LHCN-M2 (cell line): Measurements from ENCODE around the gene HIPK3. TPM values are rescaled to one million over a fixed set of nuclear protein-coding genes. Genes with fewer than 3 reads are reported as not detected.
"Not testable (repeated sequence)": the region's sequence is repeated elsewhere in the genome, so short reads cannot be mapped to it uniquely, and the experiment has no call there.

Experiments
- DNase-seq: peaks from one replicate; pipeline ENCODE4 v3.0.0-alpha.2; 2012; ENCODE audit warnings: low read depth
- total RNA-seq: library from RNA; depleted of rRNA; stranded (reverse); fragments of >200 nt; gene quantifications from 2 replicates; pipeline ENCODE4 v1.2.3, GENCODE V29; 2014

The HIPK3 gene
- total RNA-seq, 1 experiment from 2014 or later, result 52.4 TPM

DNA sequence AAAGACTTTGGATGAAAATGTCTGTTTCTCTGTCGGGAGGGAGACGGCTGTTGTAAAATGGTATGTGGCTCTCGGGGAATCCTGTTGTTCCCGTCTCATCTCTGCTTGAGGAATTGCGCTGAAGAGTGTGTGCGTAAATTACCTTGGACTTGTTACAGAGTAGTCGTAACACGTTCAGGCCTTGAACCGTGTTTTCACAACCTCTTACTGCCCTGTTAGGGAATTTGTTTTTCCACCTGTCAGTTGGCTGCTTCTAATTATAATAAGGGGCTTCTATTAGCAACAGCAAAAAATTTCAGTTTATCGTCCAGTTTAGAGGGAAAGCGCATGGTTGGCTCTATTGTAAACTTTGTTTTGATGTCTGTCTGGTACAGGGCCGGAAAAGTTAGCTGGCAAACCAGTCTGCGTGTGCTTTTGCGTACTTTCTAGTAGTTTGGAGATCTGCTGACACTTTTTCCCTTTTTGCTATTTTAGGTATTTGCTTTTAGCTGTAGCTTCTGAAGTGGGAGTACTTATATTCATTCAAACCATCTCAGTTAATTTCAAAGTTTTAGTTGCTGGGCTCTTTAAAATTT, 1.5 kb downstream of the HIPK3 start:
- DNase-seq, result peak; percentile 61

DNA sequence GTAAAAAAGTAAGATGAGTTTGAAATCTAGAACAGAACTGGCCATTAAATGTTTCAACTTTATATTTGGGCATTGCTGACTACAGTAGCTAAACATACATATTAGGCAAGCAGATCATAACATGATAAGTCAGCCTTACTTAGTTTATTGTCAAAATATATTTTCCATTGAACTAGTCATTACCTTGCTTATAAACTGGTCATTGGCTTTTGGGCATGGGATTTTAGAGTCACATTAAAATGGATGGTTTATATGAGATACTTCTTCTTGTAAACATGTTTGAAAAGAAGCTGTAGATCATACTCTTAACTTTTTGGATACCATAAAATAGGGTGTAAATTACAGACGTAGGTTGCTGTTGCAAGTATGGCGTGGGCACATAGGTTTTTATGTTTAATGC, 2.7 kb downstream of the HIPK3 start:
- DNase-seq, result no peak

DNA sequence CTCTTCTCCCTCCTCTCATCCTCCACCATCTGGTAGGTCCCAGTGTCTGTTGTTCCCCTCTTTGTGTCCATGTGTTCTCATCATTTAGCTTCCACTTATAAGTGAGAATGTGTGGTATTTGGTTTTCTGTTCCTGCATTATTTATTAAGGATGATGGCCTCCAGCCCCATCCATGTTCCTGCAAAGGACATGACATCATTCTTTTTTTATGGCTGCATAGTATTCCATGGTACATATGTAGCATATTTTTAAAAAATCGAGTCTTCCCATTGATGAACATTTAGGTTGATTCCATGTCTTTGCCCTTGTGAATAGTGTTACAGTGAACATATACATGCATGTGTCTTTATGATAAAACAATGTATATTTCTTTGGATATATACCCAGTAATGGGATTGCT, 4.2 kb downstream of the HIPK3 start:
- DNase-seq, result not testable (repeated sequence)

DNA sequence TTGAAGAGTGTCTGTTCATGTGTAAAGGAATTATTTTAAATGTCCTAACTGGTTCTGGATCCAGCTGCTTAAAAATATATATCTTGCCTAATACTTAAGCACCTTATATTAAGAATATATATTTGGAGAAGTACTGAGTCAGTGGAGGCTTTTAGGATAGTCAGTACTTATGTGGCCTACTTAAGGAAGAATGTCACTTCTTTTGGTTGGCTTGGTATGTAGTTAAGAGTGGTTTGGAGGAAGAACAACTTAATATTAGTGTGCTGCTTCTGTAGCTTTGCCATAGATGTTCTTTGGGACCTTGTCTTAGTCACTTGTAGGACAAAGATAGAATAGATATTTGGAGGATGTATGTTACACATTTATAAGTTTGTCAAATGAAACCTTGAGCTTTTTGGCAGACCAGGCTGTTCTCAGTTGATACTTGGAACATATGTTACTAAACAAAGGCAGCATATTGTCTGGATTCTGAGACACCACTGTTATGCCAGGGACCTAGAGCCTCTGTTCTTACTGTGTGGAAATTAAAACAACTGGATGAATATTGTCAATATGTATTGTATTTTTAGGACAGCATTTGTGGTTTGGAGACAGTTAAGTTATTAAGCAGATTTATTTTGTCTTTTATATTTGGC, 4.9 kb downstream of the HIPK3 start:
- DNase-seq, result no peak

DNA sequence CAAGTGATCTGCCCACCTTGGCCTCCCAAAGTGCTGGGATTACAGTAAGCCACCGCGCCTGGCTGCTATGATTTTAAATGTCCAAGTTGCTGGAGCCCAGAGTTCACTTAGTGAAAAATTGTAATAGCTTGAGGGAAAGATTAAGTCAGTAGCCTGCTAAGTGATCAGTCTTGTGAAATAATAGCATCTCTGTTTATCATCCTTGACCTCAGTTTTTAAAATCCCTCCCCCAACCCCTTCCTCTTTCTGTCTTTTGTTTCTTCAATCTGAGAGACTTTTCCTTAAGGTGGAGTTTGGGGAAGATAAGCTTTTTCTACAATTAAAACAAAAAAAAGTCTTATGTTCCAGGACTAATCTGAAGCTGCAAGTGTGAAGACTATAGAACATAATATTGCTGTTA, 6.4 kb downstream of the HIPK3 start:
- DNase-seq, result no peak

DNA sequence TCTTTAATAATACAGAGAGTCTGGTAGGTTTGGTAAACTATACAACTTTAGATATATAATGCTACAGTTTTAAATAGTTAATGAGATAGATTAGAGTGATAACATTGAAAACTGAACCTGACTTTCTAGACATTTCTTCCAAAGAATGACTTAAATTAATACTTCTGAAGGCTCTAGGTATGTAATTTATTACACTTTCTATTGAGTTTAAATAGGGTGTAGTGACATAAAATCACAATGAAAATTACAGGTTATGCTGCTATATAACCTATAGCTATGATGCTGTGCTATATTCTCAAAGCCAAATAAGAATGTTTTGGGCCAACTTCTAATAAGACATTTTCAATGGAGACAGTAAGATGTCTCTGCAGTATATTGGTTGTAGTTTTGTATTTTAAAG, 7.7 kb downstream of the HIPK3 start:
- DNase-seq, result no peak

DNA sequence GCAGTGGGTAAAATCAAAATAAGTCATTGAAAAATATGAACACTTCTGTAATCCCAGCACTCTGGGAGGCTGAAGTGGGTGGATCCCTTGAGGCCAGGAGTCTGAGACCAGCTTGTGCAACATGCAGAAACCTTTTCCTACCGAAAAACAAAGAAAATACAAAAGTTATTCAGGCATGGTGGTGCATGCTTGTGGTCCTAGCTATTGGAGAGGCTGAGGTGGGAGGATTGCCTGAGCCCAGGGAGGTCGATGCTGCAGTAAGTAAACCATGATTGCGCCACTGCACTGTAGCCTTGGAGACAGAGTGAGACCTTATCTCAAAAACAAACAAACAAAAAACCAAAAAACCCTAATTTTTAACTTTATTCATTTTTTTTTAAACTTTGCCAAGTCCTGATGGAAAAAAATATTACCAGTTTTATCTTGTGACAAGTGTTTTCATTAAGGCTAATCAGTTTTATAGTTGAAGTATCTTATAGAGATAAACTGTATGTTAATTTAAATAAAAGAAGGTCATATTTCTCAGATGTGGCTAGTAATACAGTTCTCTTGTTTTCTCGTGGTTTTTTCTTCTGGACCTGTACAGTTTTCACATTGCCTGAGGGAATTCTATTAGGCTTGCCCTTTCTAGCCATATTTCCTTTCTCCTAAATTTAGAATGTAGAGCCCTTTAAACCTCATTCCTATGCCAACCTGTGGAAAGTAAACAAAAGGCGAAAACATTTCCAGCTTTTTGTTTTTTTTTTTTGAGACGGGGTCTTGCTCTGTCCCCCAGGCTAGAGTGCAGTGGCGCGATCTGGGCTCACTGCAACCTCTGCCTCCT, 9.4 kb downstream of the HIPK3 start:
- peak; percentile 41 for DNase-seq

DNA sequence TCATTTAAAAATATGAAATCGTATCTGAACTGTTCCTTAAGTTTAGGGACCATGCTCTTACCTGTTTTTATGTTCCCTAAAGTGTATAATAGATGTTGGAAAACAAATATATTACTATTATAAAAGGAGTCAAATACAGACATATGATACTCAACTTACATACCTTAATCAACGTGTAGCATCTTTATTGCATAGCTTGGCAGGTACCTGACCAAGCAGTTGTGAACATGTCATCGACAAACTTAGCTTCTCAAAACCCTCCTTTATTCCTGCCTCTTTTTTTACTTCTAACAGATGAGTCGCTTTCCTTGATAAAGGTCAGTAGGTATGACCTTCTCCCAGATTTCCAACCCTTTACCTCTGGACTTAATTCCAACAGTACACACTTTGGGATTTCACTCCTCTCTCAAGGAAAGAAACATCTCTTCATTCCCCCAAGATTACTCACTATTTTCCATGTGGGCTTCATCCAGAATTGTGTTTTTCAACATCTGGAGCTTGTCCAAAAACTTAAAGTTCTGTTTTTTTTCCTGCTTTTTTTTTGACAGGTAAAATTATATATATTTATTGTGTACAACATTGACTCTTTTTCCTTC, 11.9 kb downstream of the HIPK3 start:
- DNase-seq, result no peak

DNA sequence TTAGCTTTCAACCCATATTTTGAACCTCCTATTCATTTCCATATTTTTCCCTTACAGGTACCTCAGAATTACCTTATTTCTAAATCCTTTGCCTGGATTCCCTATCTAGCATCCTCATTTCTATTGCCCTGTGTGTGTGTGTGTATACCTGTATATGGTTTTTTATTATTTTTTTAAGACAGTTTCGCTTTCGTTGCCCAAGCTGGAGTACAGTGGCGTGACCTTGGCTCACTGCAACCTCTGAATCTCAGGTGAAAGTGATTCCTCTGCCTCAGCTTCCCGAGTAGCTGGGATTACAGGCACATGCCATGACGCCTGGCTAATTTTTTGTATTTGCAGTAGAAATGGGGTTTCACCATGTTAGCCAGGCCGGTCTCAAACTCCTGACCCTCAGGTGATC, 12.6 kb downstream of the HIPK3 start:
- DNase-seq, result no peak

DNA sequence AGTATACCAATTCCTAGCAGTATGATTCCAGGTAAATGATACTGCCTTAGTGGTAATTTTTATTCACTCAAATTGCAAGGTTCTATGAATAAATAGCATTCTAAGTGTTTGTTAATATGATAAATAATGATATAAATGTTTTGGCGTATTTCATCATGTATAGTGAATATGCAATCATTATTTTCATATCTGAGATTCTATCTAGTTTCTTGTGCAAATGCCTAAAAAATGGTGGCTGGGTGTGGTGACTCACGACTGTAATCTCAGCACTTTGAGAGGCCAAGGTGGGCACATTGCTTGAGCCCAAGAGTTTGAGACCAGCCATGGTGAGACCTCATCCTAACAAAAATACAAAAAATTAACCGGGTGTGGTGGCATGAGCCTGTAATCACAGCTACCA, 13.9 kb downstream of the HIPK3 start:
- DNase-seq, result no peak

DNA sequence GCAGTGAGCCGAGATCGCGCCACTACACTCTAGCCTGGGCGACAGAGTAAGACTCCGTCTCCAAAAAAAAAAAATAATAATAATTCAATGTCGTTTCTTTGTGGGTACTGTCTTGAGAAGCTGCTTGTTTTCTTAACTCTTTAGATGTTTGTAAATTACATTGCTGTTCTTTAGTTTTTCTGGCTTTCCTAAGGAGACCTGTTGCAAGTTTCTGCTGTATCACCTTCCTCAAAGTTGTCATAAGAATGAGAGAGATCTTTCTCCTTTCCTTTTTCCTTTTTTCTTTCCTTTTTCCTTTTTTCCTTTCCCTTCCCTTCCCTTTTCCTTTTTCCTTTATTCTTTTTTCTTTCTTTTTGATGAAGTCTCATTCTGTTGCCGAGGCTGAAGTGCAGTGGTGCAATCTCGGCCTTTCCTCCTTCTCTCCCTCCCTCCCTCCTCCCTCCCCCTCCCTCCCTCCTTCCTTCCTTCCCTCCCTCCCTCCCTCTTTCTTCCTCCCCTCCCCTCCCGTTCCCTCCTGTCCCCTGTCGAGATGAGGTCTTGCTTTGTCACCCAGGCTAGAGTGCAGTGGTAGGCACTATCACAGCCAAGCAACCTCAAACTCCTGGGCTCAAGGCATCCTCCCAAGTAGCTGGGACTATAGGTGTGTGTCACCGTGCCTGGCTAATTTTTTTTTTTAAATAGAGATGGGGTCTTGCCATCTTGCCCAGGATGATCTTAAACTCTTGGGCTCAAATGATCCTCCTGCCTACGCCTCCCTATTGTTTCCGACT, 15.3 kb downstream of the HIPK3 start:
- no peak for DNase-seq

DNA sequence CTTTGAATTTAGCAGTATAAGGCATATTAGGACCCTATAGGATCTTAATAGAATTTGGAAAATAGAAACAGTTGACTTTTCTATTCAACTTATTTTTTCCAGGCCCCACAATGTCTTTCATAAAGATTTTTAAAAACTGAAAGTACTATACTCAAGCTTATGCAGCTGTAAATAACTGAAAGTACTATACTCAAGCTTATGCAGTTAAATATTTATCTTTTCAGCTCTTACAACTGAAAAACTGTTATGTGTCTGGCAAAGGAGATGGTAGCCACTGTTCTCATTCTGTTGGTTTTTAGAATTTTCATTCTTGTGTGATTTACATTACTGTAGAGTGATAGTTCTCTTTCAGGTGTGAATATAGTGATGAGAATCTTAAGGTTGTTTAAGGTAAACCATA, 16.5 kb downstream of the HIPK3 start:
- DNase-seq, result no peak

DNA sequence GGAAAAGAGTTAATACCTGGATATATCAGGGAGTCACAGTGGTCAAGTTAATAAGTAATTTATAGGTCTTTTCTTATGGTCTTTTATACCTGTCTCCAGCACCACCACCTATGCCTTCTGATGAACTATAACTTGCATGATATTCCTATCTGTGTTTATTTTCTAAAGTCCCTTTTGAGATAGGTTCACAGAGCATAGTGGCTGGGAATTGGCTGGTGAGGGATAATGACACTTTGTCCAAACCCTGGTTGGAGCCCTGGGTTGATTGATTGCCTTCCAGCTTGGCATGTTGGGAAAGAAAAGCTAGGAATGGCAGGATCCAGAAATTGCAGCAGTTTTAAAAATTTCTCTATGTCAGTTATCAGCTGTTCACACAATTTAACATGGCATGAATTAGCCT, 23.2 kb downstream of the HIPK3 start:
- DNase-seq, result no peak

DNA sequence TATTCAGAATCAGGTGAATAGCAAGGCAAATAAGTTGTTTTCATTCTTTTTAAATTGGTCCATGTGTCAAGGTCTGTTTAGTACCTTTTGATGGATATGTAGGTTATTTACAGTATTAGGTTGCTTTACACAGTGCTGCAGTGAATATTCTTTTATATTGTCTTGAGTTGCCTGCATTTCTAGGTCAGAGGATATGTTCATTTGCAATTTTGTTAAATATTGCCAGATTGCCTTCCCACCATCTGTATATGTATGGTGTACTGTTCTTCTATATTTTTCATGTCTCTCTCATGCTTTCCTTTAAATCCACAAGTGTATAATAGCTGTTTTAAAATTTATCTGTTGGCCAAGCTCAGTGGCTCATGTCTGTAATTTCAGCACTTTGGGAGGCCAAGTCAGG, 24.6 kb downstream of the HIPK3 start:
- DNase-seq, result no peak

DNA sequence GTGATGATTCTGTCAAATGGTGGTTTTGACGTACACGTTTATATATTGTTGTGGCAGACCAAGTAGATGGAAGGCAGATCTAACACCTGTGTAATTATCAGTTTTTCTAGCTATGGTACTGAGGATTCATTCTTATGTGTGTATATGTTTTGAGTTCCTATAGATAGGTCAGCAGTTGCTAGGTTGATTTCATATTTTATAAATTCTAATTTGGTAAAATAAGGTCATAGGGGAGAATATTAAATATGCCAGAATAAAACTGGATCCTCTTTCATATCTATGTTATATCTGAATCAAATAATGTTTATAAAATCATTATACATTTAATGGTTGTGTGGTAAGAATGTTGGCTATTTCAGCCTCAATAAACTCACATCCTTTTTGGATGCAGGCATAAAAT, 27.6 kb downstream of the HIPK3 start:
- no peak for DNase-seq

DNA sequence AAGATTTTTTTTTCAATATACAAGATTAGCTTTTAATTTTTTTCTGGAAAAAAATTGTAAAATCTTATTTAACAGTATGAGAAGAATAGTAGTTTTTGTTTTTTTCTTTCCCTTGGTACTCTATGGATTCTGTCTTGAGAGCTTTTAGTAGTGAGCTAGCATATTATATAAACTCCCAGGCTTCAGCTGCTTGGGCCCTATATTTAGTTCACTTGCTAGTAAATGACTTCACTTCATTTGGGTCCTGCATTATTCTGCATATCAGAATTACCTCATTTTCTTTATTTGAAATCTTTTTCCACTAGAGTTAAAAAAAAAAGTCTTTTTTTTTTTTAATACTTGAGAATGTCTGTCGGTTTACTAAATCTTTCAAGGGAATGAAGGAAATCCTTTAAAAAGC, 33.1 kb downstream of the HIPK3 start:
- DNase-seq, result no peak

DNA sequence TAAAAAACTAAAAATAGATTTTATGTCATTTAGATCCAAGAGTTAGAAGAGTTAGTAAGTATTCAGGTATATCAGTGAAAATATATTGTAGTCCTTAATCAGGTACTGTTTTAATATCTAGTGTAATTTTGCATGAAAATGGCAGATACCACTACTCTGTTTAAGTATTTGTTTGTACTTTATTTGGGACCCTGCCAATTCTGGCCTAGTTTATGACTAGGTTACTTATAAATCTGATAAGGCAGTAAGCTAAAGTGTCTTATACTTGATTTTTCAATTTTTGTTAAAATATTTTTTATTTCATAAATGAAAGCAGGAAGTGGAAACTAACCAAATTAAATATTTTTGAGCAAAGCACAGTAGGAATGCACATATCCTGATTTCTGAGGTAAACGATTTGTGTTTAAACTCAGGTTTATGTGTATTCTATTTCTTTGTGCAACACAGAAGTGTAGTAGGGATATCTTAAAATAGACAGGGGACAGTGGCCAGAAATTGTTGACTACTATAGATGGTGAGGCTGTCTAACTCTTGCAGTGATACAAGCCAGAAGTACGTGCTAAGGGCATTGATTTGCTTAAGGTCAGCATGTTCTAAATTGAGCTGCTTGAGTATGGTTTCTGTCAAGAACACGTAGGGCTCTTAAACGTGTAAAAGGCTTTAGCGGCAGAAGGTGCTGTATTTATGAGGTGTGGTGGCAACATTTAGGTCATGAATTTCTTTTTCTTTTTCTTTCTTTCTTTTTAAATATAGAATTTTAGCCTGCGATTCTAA, 34.0 kb downstream of the HIPK3 start:
- no peak for DNase-seq

DNA sequence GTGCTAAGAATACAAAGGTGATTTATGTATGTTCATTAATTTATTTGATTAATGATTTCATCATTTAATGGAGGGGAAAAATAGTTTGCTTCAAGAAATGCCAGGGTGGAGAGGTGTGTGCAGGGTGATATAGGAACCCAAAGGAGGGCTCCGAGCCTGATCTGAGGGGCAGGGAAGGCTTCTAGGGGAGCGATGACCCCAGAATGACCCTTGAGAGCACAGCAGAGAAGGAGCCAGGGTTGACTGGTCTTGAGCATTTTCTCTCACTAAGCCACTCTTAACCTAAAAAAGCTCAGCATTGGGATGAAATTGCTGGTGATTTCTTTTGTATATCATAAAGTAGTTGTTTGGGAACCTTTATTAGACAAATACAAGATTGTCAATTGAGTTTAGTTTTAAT, 35.1 kb downstream of the HIPK3 start:
- DNase-seq, result no peak

DNA sequence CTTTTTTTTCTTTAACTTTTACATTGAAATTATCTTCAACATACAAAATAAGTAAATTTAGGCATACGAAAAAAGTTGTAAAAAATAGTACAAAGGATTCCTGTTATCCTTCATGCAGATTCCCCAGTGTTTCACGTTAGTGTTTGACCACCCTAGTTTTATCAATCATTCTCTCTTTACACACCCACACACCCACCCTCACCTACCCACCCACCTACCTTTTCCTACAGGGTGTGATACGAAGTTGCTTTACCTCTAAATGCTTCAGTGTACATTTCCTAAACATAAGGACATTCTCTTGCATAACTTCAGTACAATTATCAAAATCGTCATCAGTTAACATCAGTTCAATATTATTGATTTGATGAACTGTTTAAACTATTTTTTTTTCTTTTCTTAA, 37.0 kb downstream of the HIPK3 start:
- no peak for DNase-seq

DNA sequence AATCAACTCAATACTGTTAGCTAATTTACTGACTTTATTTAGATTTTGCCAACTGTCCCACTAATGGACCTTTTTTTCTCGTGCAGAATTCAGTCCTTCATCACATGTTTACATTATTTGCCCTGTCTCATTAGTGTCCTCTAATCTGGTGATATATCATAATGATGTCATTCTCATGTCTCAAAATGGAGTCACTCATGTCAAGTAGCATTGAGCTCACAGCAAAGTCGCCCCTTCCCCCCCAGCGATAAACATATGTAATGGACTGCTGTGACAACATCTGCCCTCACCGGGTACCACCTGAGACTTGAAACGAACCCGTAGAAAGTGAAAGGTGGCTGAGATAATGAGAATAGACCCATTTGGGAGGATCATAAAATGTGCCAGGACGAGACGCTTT, 37.6 kb downstream of the HIPK3 start:
- no peak for DNase-seq

DNA sequence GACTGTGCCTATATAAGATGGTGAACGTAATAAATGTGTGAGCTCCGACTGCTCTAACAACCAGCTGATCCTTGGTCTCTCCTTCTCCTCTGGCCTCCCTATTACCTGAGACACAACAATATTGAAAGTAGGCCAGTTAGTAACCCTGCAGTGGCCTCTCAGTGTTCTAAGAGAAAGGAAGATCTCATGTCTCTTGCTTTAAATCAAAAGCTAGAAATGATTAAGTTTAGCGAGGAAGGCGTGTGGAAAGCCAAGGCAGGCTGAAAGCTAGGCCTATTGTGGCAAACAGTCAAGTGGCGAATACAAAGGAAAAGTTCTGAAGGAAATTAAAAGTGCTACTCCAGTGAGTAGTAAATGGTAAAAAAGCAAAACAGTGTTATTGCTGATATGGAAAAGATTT, 39.5 kb downstream of the HIPK3 start:
- no peak for DNase-seq
